ENCODE data around the gene GRAMD1A.

GRAMD1A gene

GRCh38 chr19:35055715-35056179 is 55.6 kb downstream of the GRAMD1A start:
- no peak for DNase-seq (ENCODE audit: low read depth in 2 of 2)

DNA sequence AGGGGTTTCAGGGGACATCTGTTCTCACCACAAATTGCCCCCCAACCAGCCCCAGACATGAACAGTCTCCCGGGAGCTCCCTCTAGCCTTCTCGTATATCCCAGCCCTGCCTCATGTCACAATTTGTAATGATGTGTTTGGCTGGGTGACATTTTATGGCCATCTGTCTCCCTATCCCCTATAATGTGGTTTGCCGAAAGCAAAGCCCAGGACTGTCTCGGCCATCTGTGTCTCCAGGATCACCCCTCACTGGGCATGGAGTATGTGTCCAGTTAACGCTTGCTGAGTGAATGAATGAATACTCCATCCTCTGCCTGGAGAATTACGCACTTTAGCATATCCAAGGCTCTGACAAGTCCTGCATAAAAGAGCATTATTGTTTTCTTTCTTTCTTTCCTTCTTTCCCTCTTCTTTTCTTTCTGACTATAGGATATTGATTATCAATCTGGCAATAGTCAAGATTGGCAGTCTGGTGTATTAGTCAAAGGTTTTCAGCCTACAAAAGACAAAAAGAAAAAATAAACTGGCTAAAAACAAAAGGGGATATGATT is 56.5 kb downstream of the GRAMD1A start:
- no peak for DNase-seq (ENCODE audit: low read depth in 2 of 2)

DNA sequence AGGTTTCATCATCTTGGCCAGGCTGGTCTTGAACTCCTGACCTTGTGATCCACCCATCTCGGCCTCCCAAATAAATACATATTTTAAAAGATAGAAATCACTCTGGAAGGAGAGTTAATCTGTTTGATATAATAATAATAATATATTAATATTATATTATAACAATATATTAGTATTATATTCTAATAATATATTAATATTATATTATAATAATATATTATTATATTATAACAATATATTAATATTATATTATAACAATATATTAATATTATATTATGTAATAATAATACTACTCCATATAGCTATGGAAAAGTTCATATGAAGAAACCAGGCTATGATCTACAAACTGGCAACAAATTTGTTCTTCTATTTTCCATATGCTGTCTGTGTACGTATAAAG is 58.2 kb downstream of the GRAMD1A start:
- no peak for DNase-seq (ENCODE audit: low read depth in 2 of 2)

GRCh38 chr19:35059006-35059798 is 59.1 kb downstream of the GRAMD1A start:
- no peak for DNase-seq (ENCODE audit: low read depth in 2 of 2)

- DNase-seq (ENCODE audit: low read depth in 2 of 2), result no peak
These were observed 59.6 kb downstream of the GRAMD1A start for GRCh38 chr19:35059799-35060091.

DNA sequence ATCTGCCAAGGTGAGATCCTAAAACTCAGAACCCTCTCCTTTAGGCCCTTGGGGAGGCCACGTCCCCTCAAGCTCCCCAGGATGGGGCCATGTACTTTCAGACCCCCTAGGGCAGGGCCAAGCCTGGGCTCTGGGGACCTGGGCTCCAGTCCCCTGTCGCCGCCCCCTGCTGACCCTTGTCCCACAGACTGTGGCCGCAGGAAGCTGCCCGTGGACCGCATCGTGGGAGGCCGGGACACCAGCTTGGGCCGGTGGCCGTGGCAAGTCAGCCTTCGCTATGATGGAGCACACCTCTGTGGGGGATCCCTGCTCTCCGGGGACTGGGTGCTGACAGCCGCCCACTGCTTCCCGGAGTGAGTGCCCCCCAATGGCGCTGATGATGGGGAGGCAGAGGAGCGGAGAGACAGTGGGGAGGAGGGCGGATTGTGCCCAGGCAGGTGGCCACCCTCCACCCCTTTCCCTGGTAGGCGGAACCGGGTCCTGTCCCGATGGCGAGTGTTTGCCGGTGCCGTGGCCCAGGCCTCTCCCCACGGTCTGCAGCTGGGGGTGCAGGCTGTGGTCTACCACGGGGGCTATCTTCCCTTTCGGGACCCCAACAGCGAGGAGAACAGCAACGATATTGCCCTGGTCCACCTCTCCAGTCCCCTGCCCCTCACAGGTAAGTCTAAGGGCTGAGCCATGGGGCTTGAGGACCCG is 60.2 kb downstream of the GRAMD1A start:
- no peak for DNase-seq (ENCODE audit: low read depth in 2 of 2)

DNA sequence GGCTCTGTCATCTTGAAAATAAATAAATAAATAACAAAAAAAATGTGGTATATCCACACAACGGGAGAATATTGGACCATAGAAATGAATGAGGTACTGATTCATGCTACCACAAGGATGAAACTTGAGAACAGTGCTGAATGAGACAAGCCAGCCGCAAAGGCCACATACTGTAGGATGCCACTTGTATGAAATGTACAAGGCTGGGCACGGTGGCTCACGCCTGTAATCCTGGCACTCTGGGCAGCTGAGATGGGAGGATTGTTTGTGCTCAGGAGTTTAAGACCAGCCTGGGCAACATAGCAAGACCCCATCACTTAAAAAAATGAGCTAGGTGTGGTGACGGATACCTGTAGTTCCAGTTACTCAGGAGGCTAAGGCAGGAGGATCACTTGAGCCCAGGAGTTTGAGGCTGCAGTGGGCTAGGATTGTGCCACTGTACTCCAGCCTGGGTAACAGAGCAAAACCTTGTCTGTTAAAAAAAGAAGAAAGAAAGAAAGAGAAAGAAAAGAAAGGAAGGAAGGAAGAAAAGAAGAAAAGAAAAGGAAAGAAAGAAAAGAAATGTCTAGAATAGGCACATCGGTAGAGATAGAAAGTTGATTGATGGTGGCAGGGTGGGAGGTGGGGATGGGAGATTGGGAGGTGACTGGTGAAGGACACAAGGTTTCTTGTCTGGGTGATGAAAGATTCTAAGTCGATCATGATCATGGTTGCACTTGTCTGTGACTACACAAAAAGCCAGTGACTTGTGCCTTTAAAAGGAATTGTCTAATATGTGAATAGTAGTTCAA is 61.7 kb downstream of the GRAMD1A start:
- no peak for DNase-seq (ENCODE audit: low read depth in 2 of 2)

GRCh38 chr19:35062942-35063341 is 62.8 kb downstream of the GRAMD1A start:
- no peak for DNase-seq (ENCODE audit: low read depth in 2 of 2)

DNA sequence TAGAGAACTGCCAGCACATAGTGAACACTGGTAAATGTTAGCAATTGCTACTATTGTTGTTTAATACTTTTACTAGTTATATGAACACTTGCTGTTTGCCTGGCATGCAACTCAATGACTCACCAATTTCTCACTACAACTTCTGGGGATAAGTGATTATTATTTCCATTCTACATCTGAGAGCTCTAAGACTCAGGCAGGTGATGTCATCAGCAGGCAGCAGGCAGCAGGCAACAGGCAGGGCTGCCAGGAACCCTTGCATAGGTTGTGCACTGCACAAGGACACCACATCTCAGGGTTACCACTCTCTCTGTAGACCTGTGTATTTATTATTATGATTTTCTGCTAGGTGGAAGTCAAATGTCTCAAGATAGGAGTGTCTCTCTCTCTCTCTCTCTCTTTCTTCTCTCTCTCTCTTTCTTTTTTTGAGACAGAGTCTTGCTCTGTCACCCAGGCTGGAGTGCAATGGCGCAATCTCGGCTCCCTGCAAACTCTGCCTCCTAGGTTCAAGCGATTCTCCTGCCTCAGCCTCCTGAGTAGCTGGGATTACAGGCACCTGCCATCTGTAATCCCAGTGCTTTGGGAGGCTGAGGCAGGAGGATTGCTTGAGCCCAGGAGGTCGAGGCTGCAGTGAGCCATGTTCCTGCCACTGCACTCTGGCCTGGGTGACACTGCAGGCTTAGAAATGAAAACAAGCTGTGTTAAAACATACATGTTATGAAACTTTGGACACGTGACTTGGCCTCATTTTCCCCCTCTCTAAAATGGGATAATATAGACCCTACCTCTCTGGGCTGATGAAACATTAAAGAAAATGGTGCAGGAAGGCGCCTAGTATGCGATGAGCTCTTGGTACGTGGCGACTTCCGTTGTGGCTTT is 64.1 kb downstream of the GRAMD1A start:
- DNase-seq (ENCODE audit: low read depth in 2 of 2), result no peak

GRCh38 chr19:35065574-35065973 is 65.5 kb downstream of the GRAMD1A start:
- no peak for DNase-seq (ENCODE audit: low read depth in 2 of 2)

- no peak for DNase-seq (ENCODE audit: low read depth in 2 of 2)
These were observed 66.0 kb downstream of the GRAMD1A start for GRCh38 chr19:35066121-35066520.

DNA sequence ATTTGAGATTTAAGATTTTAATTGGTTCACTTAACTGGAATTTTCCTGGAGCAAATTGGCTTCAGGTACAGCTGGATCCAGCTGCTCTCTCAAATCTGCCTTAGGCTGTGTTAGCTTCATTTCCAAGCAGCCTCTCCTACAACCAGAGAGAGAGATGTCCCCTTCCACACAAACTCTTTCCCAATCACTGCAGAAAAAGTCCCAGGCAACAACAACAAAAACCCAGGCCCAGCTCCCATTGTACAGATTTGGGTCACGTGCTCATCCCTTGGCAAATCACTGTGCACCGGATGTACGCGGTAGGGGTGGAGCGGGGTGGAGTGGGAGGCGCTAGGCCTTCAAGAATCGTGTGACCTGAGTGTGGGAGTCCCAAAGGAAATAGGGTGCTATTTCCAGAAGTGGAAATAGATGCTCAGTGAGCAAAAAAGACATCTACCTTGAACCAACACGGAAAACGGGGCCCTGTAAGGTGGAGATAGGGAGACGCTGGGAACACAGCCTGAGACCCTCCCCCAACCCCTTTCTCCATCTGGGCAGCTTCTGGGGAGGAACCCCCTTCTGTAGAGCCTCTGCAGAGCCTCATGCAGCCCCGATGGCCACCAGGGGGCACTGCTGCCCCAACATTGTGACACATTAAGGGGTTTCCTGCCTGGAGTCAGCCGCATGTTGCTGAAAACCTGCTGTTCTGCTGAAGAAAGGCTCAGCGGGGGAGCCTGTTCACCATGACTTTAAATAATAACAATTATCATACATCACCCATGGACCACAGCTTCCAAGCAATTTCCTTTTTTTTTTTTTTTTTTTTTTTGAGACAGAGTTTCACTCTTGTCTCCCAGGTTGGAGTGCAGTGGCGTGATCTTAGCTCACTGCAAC is 66.8 kb downstream of the GRAMD1A start:
- DNase-seq (ENCODE audit: low read depth in 2 of 2), result peak; percentile 79 to 81

DNA sequence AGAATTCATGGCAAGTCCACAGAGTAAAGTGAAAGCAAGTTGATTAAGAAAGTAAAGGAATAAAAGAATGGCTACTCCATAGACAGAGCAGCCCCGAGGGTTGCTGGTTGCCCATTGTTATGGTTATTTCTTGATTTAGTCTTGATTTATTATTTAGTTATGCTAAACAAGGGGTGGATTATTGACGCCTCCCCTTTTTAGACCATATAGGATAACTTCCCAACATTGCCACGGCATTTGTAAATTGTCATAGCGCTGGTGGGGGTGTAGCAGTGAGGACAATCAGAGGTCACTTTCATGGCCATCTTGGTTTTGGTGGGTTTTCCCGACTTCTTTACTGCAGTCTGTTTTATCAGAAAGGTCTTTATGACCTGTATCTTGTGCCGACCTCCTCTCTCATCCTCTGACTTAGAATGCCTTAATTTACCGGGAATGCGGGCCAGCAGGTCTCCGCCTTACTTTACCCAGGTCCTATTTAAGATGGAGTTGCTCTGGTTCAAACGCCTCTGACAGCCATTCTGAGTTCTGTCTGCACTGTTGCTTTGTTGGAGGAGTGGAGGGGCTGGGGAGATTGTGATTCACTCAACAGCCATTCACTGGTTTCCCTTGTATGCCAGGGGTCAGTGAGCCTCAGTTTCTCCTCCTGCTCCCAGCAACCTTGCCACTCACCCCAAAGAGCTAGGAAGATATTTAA is 69.0 kb downstream of the GRAMD1A start:
- DNase-seq (ENCODE audit: low read depth in 2 of 2), result no peak

- DNase-seq (ENCODE audit: low read depth in 2 of 2), result no peak
These were observed 69.6 kb downstream of the GRAMD1A start for GRCh38 chr19:35069696-35070095.

- DNase-seq (ENCODE audit: low read depth in 2 of 2), result no peak
These were observed 70.3 kb downstream of the GRAMD1A start for GRCh38 chr19:35070471-35070870.

DNA sequence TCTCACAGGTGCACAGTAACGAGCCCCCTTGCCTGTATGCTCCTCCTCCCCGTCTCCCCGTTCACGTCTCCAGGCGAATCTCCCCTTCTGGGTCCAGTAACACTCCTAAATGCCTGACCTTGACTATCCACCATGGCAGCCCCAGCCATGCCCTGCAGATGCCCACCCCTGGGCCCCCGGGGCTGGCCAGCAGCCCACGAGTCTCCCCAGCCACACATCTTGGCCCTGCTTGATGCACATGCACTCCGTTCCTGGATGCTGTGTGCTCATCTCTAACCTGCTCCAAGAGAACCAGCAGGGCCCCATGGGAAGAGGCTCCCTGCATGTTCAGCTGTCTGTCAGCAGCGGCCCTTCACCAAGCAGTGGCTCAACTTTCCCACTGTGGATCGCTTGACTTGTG is 73.4 kb downstream of the GRAMD1A start:
- no peak for DNase-seq (ENCODE audit: low read depth in 2 of 2)

DNA sequence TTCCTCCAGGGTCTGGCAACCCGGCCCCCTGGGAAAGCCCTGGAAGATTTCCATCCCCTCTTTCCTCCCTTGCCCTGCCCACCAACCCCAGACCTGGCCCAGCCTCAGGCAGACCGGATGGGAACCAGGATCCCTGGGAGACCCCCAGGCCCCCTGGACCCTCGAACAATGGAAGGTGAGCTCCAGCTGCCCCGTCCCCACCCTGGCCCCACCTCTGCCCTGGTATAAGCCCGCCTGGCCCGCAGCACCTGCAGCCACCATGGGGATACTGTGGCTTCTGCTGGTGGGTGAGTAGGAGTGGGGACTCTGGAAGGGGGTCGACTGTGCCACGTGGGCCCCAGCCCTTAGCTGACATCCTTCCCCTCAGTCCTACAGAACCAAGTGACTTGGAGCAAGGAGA is 73.8 kb downstream of the GRAMD1A start:
- DNase-seq (ENCODE audit: low read depth in 2 of 2), result no peak

- no peak for DNase-seq (ENCODE audit: low read depth in 2 of 2)
These were observed 74.5 kb downstream of the GRAMD1A start for GRCh38 chr19:35074426-35075201.
